GM12865 (cell line): ENCODE data around the gene UGT1A9.

ENCODE experiments used
- DNase-seq: peaks from one replicate; pipeline ENCODE4 v3.0.0; 2010; ENCODE audit warnings: low read depth
- H3K4me3 ChIP-seq: 2 replicates; pipeline ENCODE4 v1.5.1; 2011; ENCODE audit warnings: mild to moderate bottlenecking, low read depth, low read length, control low read depth
- TF ChIP-seq, protein P1 (sequence below): IDR thresholded peaks from 2 replicates; pipeline ENCODE4 v1.5.1; 2011; ENCODE audit warnings: low read length, control low read depth, low read depth, inconsistent platforms; ENCODE audit not compliant: insufficient read depth; ENCODE audit errors: missing control alignments

The UGT1A9 gene

DNA sequence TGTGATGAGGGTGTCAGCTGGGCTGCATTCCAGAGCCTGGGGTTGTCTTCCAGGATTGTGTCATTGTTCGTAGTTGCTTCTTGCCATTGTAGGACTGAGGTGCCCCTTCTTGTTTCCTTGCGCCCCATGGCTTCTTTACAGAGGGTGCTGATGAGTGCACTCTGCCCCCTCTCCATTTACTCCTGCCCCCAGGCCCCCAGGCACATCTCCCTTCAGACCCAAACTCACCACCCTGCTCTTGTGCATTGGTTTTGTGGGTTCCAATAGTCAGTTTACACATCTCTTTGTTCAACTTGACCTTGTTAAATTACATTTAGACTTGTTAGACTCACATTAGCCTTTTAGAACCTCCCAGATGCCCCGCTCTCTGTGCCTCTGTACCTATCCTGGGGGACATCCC lies 149.5 kb downstream of the UGT1A9 start:
- TF ChIP-seq, protein P1, sequence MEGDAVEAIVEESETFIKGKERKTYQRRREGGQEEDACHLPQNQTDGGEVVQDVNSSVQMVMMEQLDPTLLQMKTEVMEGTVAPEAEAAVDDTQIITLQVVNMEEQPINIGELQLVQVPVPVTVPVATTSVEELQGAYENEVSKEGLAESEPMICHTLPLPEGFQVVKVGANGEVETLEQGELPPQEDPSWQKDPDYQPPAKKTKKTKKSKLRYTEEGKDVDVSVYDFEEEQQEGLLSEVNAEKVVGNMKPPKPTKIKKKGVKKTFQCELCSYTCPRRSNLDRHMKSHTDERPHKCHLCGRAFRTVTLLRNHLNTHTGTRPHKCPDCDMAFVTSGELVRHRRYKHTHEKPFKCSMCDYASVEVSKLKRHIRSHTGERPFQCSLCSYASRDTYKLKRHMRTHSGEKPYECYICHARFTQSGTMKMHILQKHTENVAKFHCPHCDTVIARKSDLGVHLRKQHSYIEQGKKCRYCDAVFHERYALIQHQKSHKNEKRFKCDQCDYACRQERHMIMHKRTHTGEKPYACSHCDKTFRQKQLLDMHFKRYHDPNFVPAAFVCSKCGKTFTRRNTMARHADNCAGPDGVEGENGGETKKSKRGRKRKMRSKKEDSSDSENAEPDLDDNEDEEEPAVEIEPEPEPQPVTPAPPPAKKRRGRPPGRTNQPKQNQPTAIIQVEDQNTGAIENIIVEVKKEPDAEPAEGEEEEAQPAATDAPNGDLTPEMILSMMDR, result no peak
- DNase-seq, result no peak
- no peak overlapping the region for H3K4me3 ChIP-seq

DNA sequence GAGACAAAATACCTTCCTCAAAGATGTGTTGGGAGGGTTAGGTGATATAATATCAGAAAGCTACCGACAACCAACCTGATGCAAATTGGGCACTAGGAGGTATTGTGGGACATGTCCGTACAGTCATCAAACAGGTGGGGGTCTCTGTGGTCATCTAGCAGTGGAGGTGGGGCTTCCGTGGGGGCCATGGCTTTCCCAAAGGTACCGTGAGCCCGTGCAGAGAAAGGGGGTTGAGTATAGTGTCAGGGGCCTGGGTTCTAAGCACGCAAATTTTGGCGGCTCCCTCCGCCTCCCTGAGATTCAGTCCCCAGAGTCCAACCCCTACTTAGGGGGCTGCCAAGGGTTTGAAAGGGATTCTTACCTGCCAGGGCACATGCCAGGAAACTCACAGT lies 150.0 kb downstream of the UGT1A9 start:
- no peak overlapping the region for H3K4me3 ChIP-seq
- TF ChIP-seq, protein P1, result no peak
- no peak for DNase-seq

DNA sequence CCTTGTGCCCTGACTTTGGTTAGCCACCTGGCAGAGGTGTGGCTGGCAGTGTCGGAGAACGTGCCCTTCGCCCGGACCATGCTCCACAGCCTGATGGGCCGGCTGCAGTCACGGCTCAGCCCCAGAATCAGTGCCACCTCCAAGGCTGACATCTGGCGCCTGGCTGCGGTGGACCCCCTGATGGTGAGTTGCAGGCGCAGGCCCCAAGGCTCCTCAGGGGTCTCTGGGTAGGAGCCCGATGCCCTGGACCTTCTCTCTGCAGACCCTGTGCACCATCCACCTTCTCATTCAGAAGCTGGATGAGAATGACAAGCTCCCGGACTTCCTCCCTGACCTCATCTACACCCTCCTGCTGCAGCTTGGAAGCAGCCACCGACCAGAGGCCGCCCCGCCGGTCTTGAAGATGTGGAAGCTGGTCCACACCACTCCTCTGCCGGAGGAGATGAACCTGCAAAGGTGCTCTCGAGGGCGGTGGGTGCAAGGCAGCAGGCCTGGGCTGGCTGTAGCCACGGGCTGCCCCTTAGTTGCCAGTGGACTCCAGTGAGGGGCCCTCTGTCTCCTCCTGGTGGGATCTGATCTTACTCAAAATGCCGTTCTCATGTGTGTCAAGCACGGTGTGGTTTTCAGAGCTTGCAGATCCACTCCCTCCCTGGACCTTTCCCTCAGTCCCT lies 150.5 kb downstream of the UGT1A9 start:
- no peak for DNase-seq

More for the DNA sequence above, 150.5 kb downstream of the UGT1A9 start:
- TF ChIP-seq, protein P1, result no peak
- H3K4me3 ChIP-seq, result no peak overlapping the region
